GM18858 (cell line): Measurements from ENCODE around the gene MGA.

Experiments
- ATAC-seq: cut with Tn5 transposase; IDR thresholded peaks from one replicate; pipeline ENCODE4 v1.9.1; 2021; ENCODE audit not compliant: unreplicated experiment

The MGA gene

DNA sequence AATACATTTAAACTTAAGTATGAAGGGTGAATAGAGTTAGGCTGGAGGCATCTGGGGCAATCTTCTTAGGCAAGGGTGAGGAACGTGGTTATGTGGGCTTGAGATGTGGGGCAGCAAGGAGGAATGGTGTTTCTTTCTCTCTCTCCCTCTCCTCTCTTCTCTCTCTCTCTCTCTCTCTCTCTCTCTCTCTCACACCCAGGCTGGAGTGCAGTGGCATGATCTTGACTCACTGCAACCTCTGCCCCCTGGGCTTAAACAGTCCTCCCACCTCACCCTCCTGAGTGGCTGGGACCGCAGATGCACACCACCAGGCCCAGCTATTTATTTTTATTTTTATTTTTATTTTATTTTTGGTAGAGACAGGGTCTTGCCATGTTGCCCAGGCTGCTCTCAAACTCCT is 4.0 kb upstream of the MGA start:
- ATAC-seq: no peak

GRCh38 chr15:41658689-41659088 is 1.5 kb upstream of the MGA start:
- ATAC-seq: no peak

- ATAC-seq: no peak
Observed at GRCh38 chr15:41659190-41659589, 1.0 kb upstream of the MGA start.

- ATAC-seq: no peak
Observed at GRCh38 chr15:41659855-41660234, 360 bp upstream of the MGA start.

DNA sequence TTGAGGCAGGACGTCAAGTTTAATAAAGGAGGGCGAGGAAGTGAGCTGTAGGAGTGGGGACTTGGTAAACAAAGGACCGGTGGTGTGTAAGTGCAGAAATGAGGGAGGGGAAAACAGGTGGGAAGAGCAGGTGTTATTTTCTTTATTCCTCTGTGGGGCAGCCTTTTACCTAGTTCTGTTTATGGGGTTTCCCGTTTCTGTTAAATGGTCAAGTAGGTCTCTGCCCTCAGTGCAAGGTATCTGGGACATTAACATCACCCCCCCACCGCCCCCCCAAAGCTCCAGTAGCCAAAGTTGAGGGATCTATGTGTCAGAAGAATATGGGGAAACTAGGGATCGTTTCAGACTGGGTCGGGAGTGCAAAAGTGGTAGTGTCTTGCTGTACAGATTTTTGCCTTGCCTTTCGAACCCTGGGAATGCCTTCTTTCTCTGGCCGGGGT is 893 bp downstream of the MGA start:
- ATAC-seq: peak; percentile 5

DNA sequence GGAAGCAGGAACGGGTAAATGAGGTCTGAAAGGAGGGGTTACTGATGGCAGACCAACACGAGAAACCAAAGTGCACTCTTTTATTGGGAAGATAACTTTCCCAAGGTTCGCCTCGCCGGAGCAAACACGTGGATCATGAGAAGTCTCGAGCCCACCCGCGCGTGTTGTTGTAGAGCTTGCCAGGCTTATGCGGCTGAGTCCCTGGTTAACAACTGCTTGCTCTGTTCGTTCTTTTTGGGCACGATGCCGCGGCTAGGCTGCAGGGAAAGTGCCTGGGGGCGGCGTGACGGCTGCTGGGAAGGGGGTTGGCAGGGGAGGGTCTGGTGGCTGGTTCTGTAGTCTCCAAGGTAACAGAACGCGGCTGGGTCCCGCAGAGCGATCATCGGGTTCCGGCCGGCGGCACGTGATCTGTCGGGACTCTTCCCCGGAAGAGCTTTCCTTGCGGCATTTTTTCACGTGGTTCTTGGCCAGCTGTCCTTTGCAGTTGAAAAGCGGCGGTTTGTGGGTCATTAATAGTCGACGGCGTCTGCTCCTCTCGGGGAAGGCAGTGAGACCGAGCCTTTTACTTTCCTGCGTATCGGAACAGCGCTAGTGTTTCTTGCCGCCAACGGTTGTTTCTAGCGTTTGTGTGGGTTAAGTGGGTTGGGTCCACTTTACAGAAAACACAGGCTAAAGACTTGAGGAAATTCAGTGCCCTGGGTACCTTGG is 1.5 kb downstream of the MGA start:
- ATAC-seq: no peak

DNA sequence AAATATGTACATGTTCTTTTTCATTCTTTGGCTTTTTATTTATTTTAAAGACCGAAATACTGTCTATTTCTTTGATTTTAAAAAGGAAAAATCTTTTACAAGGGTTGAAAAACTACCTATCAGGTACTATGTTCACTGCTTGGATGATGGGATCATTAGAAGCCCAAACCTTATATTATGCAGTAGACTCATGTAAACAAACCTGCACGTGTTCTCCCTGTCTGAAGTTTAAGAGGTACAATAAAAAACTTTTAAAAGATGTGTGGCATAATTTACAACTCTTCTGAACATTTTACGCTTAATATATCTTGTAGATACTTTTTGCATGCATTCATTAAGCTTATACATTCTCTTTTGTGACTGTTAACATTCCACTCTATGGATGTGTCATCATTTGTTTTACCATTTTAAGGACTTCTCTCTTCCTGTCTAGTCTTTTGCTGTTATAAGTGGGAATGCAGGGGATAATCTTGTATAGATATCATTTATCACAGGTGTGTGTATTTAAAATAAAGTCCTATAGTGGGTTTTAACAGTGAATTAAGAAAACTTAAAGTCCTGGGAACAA is 6.2 kb downstream of the MGA start:
- ATAC-seq: no peak

DNA sequence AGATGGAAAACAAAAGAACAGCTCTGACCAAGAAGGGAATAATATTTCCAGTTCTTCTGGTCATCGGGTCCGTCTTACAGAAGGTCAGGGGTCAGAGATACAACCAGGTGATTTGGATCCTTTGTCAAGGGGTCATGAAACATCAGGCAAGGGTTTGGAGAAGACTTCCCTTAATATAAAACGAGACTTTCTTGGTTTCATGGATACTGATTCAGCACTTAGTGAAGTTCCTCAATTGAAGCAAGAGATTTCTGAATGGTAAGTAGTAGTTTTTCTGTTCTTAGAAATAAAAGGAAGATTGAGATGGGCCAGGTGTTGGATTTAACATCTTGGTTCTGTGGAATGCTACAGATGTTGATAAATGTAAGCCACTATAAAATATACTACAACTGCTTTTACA is 9.5 kb downstream of the MGA start:
- no peak for ATAC-seq

- no peak for ATAC-seq
Observed at GRCh38 chr15:41671656-41672648, 11.7 kb downstream of the MGA start.

- ATAC-seq: no peak
Observed at GRCh38 chr15:41675337-41675736, 15.1 kb downstream of the MGA start.

GRCh38 chr15:41678742-41679141 is 18.5 kb downstream of the MGA start:
- ATAC-seq: no peak

- no peak for ATAC-seq
Observed at GRCh38 chr15:41683955-41684354, 23.8 kb downstream of the MGA start.

DNA sequence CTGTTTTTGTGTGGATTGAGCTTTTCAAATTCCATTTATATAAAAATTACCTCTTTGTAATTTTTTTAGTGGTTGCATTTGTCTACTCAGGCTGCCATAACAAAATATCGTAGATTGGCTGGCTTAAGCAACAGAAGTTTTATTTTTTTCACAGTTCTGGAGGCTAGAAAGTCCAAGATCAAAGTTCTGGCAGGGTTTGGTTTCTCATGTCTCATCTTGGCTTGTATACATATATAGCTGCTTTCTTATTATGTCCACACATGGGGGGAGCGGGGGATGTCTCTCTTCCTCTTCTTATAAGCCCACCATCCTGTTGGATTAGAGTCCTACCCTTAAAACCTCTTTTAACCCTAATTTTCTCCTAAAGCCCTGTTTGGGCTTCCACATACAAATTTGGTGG is 28.5 kb downstream of the MGA start:
- ATAC-seq: no peak

DNA sequence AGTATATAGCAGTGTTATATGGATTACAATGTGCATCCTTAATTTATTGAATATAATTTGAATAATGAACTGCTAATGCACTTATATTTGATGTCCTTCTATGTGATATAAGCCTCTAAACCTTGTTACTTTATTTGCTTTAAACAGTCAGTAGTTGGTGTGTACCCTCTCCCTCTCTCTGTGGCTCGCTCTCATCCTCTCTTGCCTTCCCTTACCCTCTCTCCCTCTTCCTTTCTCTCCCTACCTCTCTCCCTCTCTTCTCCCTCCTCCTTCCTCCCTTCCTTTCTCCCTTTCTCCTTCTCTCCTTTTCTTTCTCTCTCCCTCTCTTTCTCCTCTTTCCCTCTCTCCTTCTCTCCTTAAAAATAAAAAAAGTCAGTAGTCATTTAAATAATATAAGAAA is 28.9 kb downstream of the MGA start:
- ATAC-seq: no peak

GRCh38 chr15:41689834-41690233 is 29.6 kb downstream of the MGA start:
- no peak for ATAC-seq

DNA sequence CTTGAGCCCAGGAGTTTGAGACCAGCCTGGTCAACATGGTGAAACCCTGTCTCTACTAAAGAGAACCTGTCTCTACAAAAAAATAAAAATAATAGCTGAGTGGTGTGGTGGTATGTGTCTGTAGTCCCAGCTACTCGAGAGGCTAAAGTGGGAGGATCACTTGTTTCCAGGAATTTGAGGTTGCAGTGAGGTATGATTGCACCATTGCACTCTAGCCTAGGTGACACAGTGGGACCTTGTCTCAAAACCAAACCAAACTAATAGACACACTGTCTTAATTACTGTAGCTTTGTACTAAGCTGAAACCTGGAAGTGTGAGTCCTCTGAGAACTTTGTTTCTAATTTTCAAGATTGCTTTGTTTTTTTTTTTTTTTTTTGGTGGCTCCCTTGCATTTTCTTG is 30.4 kb downstream of the MGA start:
- no peak for ATAC-seq

DNA sequence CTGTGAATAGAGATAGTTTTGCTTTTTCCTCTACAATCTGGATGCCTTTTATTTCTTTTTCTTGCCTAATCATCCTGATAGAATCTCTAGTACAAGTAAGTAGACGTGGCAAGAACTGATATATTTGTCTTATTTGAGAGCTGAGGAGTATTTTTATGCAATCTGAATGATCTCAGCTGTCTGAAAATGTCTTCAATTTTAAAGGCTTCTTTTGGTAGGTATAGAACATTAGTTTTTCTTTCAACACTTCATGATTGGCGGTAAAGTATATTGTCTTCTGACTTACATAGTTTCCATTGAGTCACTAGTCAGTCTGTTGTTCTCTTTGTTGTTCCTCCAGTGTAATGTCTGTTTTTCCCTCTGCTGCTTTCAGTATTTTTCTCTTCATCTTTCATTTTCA is 31.3 kb downstream of the MGA start:
- no peak for ATAC-seq

GRCh38 chr15:41692049-41692448 is 31.8 kb downstream of the MGA start:
- ATAC-seq: no peak

- no peak for ATAC-seq
Observed at GRCh38 chr15:41693757-41694156, 33.6 kb downstream of the MGA start.

GRCh38 chr15:41695750-41696436 is 35.7 kb downstream of the MGA start:
- peak; percentile 90 for ATAC-seq

- ATAC-seq: no peak
Observed at GRCh38 chr15:41698779-41699178, 38.6 kb downstream of the MGA start.
